Measurements from ENCODE around the gene FARP2. TPM values are rescaled to one million over a fixed set of nuclear protein-coding genes. Genes with fewer than 3 reads are reported as not detected.
A peak's percentile ranks its signal among the peaks of the same experiment; 100 is the strongest.

The FARP2 gene
- total RNA-seq = 10 to 100 TPM; 13.3 to 41.3 (median 28.7) TPM
- long read RNA-seq, full-length matches to known transcripts = 2 of 5 reads
- long read RNA-seq, partial matches to known transcripts = 2 of 5 reads
- long read RNA-seq, other reads (novel, unspliced or antisense) = 1 of 5 reads

- H3K9me3 ChIP-seq = no peaks in the 10 kb centered on the region
- ATAC-seq (peak; percentile 73 to 88 (median 82)), DNase-seq (peak; percentile 100)
- peaks cover 0 to 64% (median 30%) of the 10 kb centered on the region in 4 donors for H3K4me1 ChIP-seq
- H3K36me3 ChIP-seq = peaks cover 0 to 27% (median 10%) of the 10 kb centered on the region in 4 donors
- H3K27ac ChIP-seq = peak within 1 kb of the TSS; percentile 58 to 80 (median 72)
- under 1% methylated on average over 21 of the region's 101 CpGs for WGBS (ENCODE audit: insufficient coverage, low coverage, low lambda C conversion rate, missing lambda C conversion rate)
- intact Hi-C loops (cut with DNase I) = no loop called here
- no peaks in the 10 kb centered on the region for H3K27me3 ChIP-seq
- TF ChIP-seq, protein P1, sequence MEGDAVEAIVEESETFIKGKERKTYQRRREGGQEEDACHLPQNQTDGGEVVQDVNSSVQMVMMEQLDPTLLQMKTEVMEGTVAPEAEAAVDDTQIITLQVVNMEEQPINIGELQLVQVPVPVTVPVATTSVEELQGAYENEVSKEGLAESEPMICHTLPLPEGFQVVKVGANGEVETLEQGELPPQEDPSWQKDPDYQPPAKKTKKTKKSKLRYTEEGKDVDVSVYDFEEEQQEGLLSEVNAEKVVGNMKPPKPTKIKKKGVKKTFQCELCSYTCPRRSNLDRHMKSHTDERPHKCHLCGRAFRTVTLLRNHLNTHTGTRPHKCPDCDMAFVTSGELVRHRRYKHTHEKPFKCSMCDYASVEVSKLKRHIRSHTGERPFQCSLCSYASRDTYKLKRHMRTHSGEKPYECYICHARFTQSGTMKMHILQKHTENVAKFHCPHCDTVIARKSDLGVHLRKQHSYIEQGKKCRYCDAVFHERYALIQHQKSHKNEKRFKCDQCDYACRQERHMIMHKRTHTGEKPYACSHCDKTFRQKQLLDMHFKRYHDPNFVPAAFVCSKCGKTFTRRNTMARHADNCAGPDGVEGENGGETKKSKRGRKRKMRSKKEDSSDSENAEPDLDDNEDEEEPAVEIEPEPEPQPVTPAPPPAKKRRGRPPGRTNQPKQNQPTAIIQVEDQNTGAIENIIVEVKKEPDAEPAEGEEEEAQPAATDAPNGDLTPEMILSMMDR (IDR thresholded peaks at IDR 0.05) = no peak
- TF ChIP-seq POLR2A (IDR thresholded peaks at IDR 0.05) = peak; percentile 95
- peak within 1 kb of the TSS; percentile 69 to 85 (median 80) for H3K4me3 ChIP-seq
Observed at GRCh38 chr2:241355983-241356870, at the start of gene FARP2. FARP2 (plus strand) TSS chr2:241356285; CDS start chr2:241373108, 16,823 bp downstream.

- DNase-seq (no peak), ATAC-seq (no peak)
- 54% methylated on average over 6 of the region's 6 CpGs for WGBS (ENCODE audit: insufficient coverage, low coverage, low lambda C conversion rate, missing lambda C conversion rate)
- Histone ChIP-seq H3K27me3 (no peaks in the 10 kb centered on the region), H3K9me3 (no peaks in the 10 kb centered on the region), H3K27ac (no peak overlapping the region), H3K4me3 (no peak overlapping the region), H3K36me3 (peaks cover 0 to 3% (median 0%) of the 10 kb centered on the region in 4 donors), H3K4me1 (peaks cover 0 to 70% (median 17%) of the 10 kb centered on the region in 4 donors)
- intact Hi-C loops (cut with DNase I) = no loop called here
- TF ChIP-seq, protein P1 (IDR thresholded peaks at IDR 0.05) = no peak
- no peak for TF ChIP-seq POLR2A (IDR thresholded peaks at IDR 0.05)
Observed at GRCh38 chr2:241307055-241307454, 49.0 kb upstream of the FARP2 start.

DNA sequence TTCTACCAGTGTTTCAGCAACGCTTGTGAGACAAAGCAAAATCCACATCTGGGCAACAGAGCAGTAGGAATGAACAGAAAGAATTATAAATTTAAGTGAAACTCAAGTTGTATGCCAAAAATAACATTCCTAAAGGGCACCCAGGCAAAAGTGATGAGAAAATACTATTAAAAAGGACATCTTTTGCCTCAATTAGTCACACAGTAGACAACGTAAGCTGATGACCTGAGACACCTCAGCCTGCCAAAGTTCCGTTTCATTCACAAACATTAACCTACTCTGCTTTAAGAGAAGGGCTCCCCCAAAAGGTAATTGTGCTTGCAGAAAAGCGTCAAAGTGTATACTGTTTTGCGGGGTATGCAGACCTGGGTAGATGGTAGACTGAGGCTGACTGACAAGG, 47.8 kb upstream of the FARP2 start:
- peaks cover 0 to 68% (median 19%) of the 10 kb centered on the region in 4 donors for H3K4me1 ChIP-seq
- peaks cover 0 to 3% (median 0%) of the 10 kb centered on the region in 4 donors for H3K36me3 ChIP-seq
- TF ChIP-seq POLR2A (IDR thresholded peaks at IDR 0.05) = no peak
- TF ChIP-seq, protein P1 (IDR thresholded peaks at IDR 0.05) = peak in 1 of 4 donors; percentile 15
- no peaks in the 10 kb centered on the region for H3K9me3 ChIP-seq
- peak overlapping the region in 1 of 3 donors; percentile 29 for H3K27ac ChIP-seq
- H3K4me3 ChIP-seq = no peak overlapping the region
- H3K27me3 ChIP-seq = no peaks in the 10 kb centered on the region
- DNase-seq = no peak
- intact Hi-C loops (cut with DNase I) = no loop called here
- peak in 3 of 4 donors; percentile 51 to 63 (median 51) for ATAC-seq
- 67% methylated on average over 4 of the region's 5 CpGs for WGBS (ENCODE audit: insufficient coverage, low coverage, low lambda C conversion rate, missing lambda C conversion rate)

DNA sequence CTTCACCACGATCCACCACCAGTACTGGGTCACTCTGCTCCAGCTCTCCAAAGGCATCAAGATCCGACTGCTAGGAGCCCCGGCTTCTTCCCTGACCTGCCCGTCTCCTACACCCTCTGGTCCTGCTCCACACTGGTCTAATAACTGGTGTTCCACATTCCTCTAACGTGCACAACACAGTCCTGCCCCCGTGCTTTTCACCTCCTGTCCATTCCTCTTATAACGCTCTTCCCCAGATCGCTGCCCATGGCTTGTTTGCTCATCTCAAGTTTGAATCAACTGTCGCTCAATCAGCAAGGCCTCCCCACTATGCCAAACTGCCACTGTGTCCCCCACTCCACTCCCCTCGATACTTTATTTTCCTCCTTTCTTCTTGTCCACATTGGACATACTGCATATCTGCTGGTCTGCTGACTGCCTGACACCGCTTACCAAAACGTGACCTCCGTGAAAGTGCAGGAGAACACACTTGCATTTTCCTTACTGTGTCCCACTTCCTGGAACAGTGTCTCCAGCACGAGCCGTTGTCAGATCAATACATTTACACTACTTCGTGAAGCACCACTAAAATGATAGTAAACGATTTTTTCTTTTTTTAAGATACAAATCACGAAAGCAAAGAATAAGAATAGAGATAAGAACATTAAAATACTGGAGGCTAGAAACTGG, 47.1 kb upstream of the FARP2 start:
- 51% methylated on average over 14 of the region's 18 CpGs for WGBS (ENCODE audit: insufficient coverage, low coverage, low lambda C conversion rate, missing lambda C conversion rate)
- no peak for DNase-seq
- H3K4me3 ChIP-seq = no peak overlapping the region
- intact Hi-C loops (cut with DNase I) = no loop called here
- no peaks in the 10 kb centered on the region for H3K27me3 ChIP-seq
- H3K36me3 ChIP-seq = peaks cover 0 to 3% (median 0%) of the 10 kb centered on the region in 4 donors
- H3K4me1 ChIP-seq = peaks cover 0 to 67% (median 22%) of the 10 kb centered on the region in 4 donors
- H3K9me3 ChIP-seq = no peaks in the 10 kb centered on the region
- H3K27ac ChIP-seq = peak overlapping the region in 1 of 3 donors; percentile 29
- TF ChIP-seq, protein P1 (IDR thresholded peaks at IDR 0.05) = no peak
- TF ChIP-seq POLR2A (IDR thresholded peaks at IDR 0.05) = no peak
- ATAC-seq = peak in 3 of 4 donors; percentile 33 to 47 (median 43)

Measured in right lobe of liver (tissue), 6 donors.